ENCODE measurements around the gene RHPN2. TPM values are rescaled to one million over a fixed set of nuclear protein-coding genes. Genes with fewer than 3 reads are reported as not detected.

Gene RHPN2
- total and polyA plus RNA-seq, 2 donors (not counting 3 experiments of a cell fraction or from before 2014, with no cell fraction given) = 2.3 to 2.7 TPM

GRCh38 chr19:33035461-33035860 is 29.2 kb downstream of the RHPN2 start:
- no peaks in the 10 kb centered on the region for H3K36me3 ChIP-seq (ENCODE audit: control insufficient read depth in 2 of 2, extremely low read depth in 1 of 2, insufficient read depth in 2 of 2, low read length in 2 of 2)
- no peak overlapping the region for H3K9ac ChIP-seq (replicated peaks; ENCODE audit: extremely low read depth, insufficient read depth, low read length)
- no peaks in the 10 kb centered on the region for H3K4me1 ChIP-seq (ENCODE audit: control insufficient read depth, extremely low read depth, insufficient read depth, low read length)
- H4K20me1 ChIP-seq (replicated peaks; ENCODE audit: control insufficient read depth, extremely low read depth, insufficient read depth, low read length) = no peaks in the 10 kb centered on the region
- H3K79me2 ChIP-seq (ENCODE audit: control insufficient read depth, insufficient read depth, low read length) = no peaks in the 10 kb centered on the region
- TF ChIP-seq MAX (IDR thresholded peaks at IDR 0.05; ENCODE audit: insufficient read depth, insufficient read length) = no peak
- dilution Hi-C loops (cut with MboI; ENCODE audit: extremely low pct_ligation_motif_present, low sequenced_read_pairs) = no loop called here
- no peaks in the 10 kb centered on the region for H3K9me1 ChIP-seq (replicated peaks; ENCODE audit: control insufficient read depth, extremely low read depth, insufficient read depth, low read length)
- no TSS peak for BruUV-seq (replicated peaks)
- H2AFZ ChIP-seq (ENCODE audit: low read depth, low read length) = no peak overlapping the region
- H3K4me2 ChIP-seq (ENCODE audit: insufficient read depth, low read length) = no peak overlapping the region
- H3K27me3 ChIP-seq (ENCODE audit: control insufficient read depth in 2 of 2, insufficient read depth in 2 of 2, low read length in 2 of 2) = no peaks in the 10 kb centered on the region
- no peak for DNase-seq (ENCODE audit: low read depth, low spot score)
- H3K27ac ChIP-seq (ENCODE audit: insufficient read depth, low read depth, low read length) = no peak overlapping the region
- CTCF ChIA-PET = interaction anchor here (0.6 to 1.0 kb wide), 2 partner anchors 124 to 149 kb away, joined by 3 to 4 read pairs; no protein-coding TSS in a partner anchor
- no peaks in the 10 kb centered on the region for H3K9me3 ChIP-seq (replicated peaks; ENCODE audit: control insufficient read depth, insufficient read depth, low read length)
- POLR2A ChIA-PET = no interaction called here
- FAIRE-seq = no peak
- intact Hi-C loops (cut with micrococcal nuclease) = no loop called here
- H3K4me3 ChIP-seq (replicated peaks in 1 of 3; ENCODE audit: insufficient read depth in 1 of 3, low read depth in 1 of 3, low read length in 3 of 3) = no peak overlapping the region

GRCh38 chr19:33032218-33032781 is 32.4 kb downstream of the RHPN2 start:
- Histone ChIP-seq H3K4me2 (ENCODE audit: insufficient read depth, low read length) (no peak overlapping the region), H3K9me3 (replicated peaks; ENCODE audit: control insufficient read depth, insufficient read depth, low read length) (no peaks in the 10 kb centered on the region), H3K36me3 (ENCODE audit: control insufficient read depth in 2 of 2, extremely low read depth in 1 of 2, insufficient read depth in 2 of 2, low read length in 2 of 2) (no peaks in the 10 kb centered on the region), H3K4me3 (replicated peaks in 1 of 3; ENCODE audit: insufficient read depth in 1 of 3, low read depth in 1 of 3, low read length in 3 of 3) (no peak overlapping the region), H3K27ac (ENCODE audit: insufficient read depth, low read depth, low read length) (no peak overlapping the region), H3K79me2 (ENCODE audit: control insufficient read depth, insufficient read depth, low read length) (no peaks in the 10 kb centered on the region), H3K27me3 (ENCODE audit: control insufficient read depth in 2 of 2, insufficient read depth in 2 of 2, low read length in 2 of 2) (no peaks in the 10 kb centered on the region), H4K20me1 (replicated peaks; ENCODE audit: control insufficient read depth, extremely low read depth, insufficient read depth, low read length) (no peaks in the 10 kb centered on the region), H3K9me1 (replicated peaks; ENCODE audit: control insufficient read depth, extremely low read depth, insufficient read depth, low read length) (no peaks in the 10 kb centered on the region), H3K9ac (replicated peaks; ENCODE audit: extremely low read depth, insufficient read depth, low read length) (no peak overlapping the region), H3K4me1 (ENCODE audit: control insufficient read depth, extremely low read depth, insufficient read depth, low read length) (no peaks in the 10 kb centered on the region), H2AFZ (ENCODE audit: low read depth, low read length) (no peak overlapping the region)
- no peak for TF ChIP-seq MAX (IDR thresholded peaks at IDR 0.05; ENCODE audit: insufficient read depth, insufficient read length)
- no peak for TF ChIP-seq EZH2 (IDR thresholded peaks at IDR 0.05; ENCODE audit: borderline replicate concordance, low read depth, low read length, severe bottlenecking)
- TF ChIP-seq JUN (IDR thresholded peaks at IDR 0.05; ENCODE audit: borderline replicate concordance, insufficient read depth, insufficient read length, low read depth) = no peak
- no peak for TF ChIP-seq CTCF (IDR thresholded peaks at IDR 0.05; ENCODE audit: extremely low read depth in 1 of 2, insufficient read depth in 1 of 2, low read depth in 1 of 2, low read length in 2 of 2)
- no peak for TF ChIP-seq POLR2AphosphoS5 (IDR thresholded peaks at IDR 0.05; ENCODE audit: insufficient read depth, low read depth, low read length)
- dilution Hi-C loops (cut with MboI; ENCODE audit: extremely low pct_ligation_motif_present, low sequenced_read_pairs) = no loop called here
- DNase-seq (ENCODE audit: low read depth, low spot score) (no peak), FAIRE-seq (no peak)
- intact Hi-C loops (cut with micrococcal nuclease) = no loop called here
- BruUV-seq (replicated peaks) = no TSS peak
- POLR2A ChIA-PET = no interaction called here
- CTCF ChIA-PET = interaction anchor here (1.6 kb wide), 1 partner anchor 9 kb away, joined by 5 read pairs; no protein-coding TSS in a partner anchor
